DND-41 (cell line): ENCODE data around the gene EPM2A.
"Not testable (repeated sequence)": the region's sequence is repeated elsewhere in the genome, so short reads cannot be mapped to it uniquely, and the experiment has no call there.

Experiments
- ATAC-seq: fragments of 200-7000 bp; cut with Tn5 transposase; 3 replicates; pipeline ENCODE4 v1.9.1; 2021; ENCODE audit warnings: low read depth; ENCODE audit not compliant: insufficient read depth
- DNase-seq: peaks from one replicate; pipeline ENCODE4 v3.0.0-alpha.2; 2020
- H2AFZ ChIP-seq: 2 replicates; pipeline ENCODE4 v1.6.0; 2012; ENCODE audit warnings: low read depth, low read length
- H3K27ac ChIP-seq: 2 replicates; pipeline ENCODE4 v1.5.1; 2012; ENCODE audit warnings: low read length, inconsistent platforms
- H3K27me3 ChIP-seq: fragments of 200-600 bp; sonication (generic); 2 replicates; pipeline ENCODE4 v1.6.0; 2012; ENCODE audit warnings: low read length, mild to moderate bottlenecking, inconsistent platforms; ENCODE audit not compliant: insufficient read depth, poor library complexity
- H3K36me3 ChIP-seq: 2 replicates; pipeline ENCODE4 v1.5.1; 2012; ENCODE audit warnings: low read length, inconsistent platforms; ENCODE audit not compliant: insufficient read depth
- H3K4me1 ChIP-seq: 2 replicates; pipeline ENCODE4 v1.5.1; 2012; ENCODE audit warnings: mild to moderate bottlenecking, low read length; ENCODE audit not compliant: insufficient read depth
- H3K4me2 ChIP-seq: 2 replicates; pipeline ENCODE4 v1.6.0; 2012; ENCODE audit warnings: mild to moderate bottlenecking, moderate library complexity, low read length, inconsistent platforms; ENCODE audit not compliant: insufficient read depth
- H3K4me3 ChIP-seq, 2 experiments: fragments of 200-600 bp in 1 of 2; shearing (Covaris generic) in 1 of 2; 2 replicates each; pipeline ENCODE4 v1.5.1; 2012 to 2016; ENCODE audit warnings: inconsistent platforms in 2 of 2, low read length in 2 of 2, mild to moderate bottlenecking in 2 of 2, low read depth in 1 of 2, moderate library complexity in 1 of 2
- H3K79me2 ChIP-seq: 2 replicates; pipeline ENCODE4 v1.6.0; 2012; ENCODE audit warnings: low read length, inconsistent platforms; ENCODE audit not compliant: insufficient read depth
- H3K9ac ChIP-seq: 2 replicates; pipeline ENCODE4 v1.6.0; 2012; ENCODE audit warnings: low read depth, mild to moderate bottlenecking, inconsistent platforms, low read length, moderate library complexity
- H3K9me3 ChIP-seq: 2 replicates; pipeline ENCODE4 v1.5.1; 2012; ENCODE audit warnings: low read length, moderate library complexity, mild to moderate bottlenecking, inconsistent platforms; ENCODE audit not compliant: insufficient read depth, severe bottlenecking
- H4K20me1 ChIP-seq: 2 replicates; pipeline ENCODE4 v1.6.0; 2012; ENCODE audit warnings: low read length; ENCODE audit not compliant: insufficient read depth
- EZH2 ChIP-seq: IDR thresholded peaks from 3 replicates; pipeline ENCODE4 v1.6.1; 2012; ENCODE audit warnings: borderline replicate concordance, low read depth, mild to moderate bottlenecking, moderate library complexity, low read length, inconsistent platforms; ENCODE audit not compliant: severe bottlenecking
- TF ChIP-seq, protein P1 (sequence below): IDR thresholded peaks from 2 replicates; pipeline ENCODE4 v1.5.1; 2012; ENCODE audit warnings: borderline replicate concordance, low read length, moderate library complexity, mild to moderate bottlenecking; ENCODE audit not compliant: poor library complexity, severe bottlenecking; ENCODE audit errors: extremely low read depth

The EPM2A gene

DNA sequence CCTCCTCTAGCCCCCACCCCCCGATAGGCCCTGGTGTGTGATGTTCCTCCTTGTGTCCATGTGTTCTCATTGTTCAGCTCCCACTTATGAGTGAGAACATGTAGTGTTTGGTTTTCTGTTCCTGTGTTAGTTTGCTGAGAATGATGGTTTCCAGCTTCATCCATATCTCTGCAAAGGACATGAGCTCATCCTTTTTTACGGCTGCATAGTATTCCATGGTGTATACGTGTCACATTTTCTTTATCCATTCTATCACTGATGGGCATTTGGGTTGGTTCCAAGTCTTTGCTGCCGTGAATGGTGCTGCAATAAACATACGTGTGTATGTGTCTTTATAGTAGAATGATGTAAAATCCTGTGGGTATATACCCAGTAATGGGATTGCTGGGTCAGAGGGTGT lies 4.4 kb upstream of the EPM2A start:
- not testable (repeated sequence) for ATAC-seq, H4K20me1 ChIP-seq, H3K4me3 ChIP-seq

DNA sequence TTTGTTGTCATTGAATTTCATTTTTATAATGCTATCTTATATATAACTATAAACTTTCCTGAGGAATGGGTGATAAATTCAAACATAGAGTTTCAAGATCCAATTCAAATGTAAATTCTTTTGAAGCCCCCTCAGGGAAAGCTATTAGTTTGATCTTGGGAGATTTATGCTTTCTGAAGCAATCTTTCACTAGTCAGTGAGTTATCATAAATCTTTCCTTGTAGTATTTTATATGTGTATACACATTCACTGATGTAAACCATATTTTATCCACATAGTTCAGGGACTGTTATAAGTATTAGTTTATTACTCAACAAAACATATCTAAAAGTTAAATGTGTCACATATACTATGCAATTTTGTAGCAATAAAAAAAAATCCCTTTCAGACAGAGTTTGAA lies 2.9 kb upstream of the EPM2A start:
- Histone ChIP-seq H3K4me1 (peaks cover 21% of the 10 kb centered on the region), H3K79me2 (peaks cover 11% of the 10 kb centered on the region), H3K4me2 (no peak overlapping the region), H4K20me1 (no peaks in the 10 kb centered on the region), H3K27ac (no peak overlapping the region), H3K36me3 (no peaks in the 10 kb centered on the region), H3K4me3 (no peak overlapping the region), H3K27me3 (no peaks in the 10 kb centered on the region), H2AFZ (no peak overlapping the region), H3K9ac (no peak overlapping the region), H3K9me3 (no peaks in the 10 kb centered on the region)
- ATAC-seq: no peak
- TF ChIP-seq EZH2: no peak
- DNase-seq: no peak

More for the DNA sequence above, 4.4 kb upstream of the EPM2A start:
- H3K4me1 ChIP-seq: peaks cover 12% of the 10 kb centered on the region; the same call in 1 of the 2 replicates
- H3K36me3 ChIP-seq, H3K4me2 ChIP-seq, H2AFZ ChIP-seq, H3K79me2 ChIP-seq, H3K27me3 ChIP-seq, H3K27ac ChIP-seq, H3K9me3 ChIP-seq, DNase-seq, H3K9ac ChIP-seq: not testable (repeated sequence)

DNA sequence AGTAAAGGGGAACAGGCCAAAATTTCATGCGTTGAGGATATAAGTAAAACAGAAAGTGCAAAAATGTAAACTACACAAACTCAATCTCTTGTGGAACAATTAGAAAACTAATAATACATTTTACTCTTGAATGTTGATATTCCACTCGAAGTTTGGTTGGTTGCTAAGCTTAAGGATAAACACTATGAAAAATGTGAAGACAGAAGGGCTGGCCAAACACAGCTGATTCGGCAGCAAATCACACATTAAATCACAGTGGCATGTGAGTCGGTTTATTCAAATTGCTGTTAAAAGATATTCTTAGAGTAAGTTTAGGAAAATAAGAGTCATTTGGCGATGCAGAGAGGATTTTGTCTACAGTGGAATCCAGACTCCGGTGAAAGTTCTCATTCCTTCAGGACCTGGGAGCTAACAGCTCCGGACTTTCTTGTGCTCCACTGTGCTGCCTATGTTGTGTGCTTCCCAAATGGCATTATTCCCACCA lies 1.4 kb upstream of the EPM2A start:
- H3K4me1 ChIP-seq: peaks cover 32% of the 10 kb centered on the region
- H3K4me2 ChIP-seq: peak overlapping the region; percentile 55
- 0 out of 2 replicates have a peak overlapping the region, but pooled peaks have one; percentile 100 for H3K9ac ChIP-seq
- no peaks in the 10 kb centered on the region for H3K27me3 ChIP-seq
- H3K4me3 ChIP-seq: no peak overlapping the region
- no peaks in the 10 kb centered on the region for H3K36me3 ChIP-seq
- TF ChIP-seq EZH2: no peak
- TF ChIP-seq, protein P1, sequence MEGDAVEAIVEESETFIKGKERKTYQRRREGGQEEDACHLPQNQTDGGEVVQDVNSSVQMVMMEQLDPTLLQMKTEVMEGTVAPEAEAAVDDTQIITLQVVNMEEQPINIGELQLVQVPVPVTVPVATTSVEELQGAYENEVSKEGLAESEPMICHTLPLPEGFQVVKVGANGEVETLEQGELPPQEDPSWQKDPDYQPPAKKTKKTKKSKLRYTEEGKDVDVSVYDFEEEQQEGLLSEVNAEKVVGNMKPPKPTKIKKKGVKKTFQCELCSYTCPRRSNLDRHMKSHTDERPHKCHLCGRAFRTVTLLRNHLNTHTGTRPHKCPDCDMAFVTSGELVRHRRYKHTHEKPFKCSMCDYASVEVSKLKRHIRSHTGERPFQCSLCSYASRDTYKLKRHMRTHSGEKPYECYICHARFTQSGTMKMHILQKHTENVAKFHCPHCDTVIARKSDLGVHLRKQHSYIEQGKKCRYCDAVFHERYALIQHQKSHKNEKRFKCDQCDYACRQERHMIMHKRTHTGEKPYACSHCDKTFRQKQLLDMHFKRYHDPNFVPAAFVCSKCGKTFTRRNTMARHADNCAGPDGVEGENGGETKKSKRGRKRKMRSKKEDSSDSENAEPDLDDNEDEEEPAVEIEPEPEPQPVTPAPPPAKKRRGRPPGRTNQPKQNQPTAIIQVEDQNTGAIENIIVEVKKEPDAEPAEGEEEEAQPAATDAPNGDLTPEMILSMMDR: no peak
- no peak overlapping the region for H2AFZ ChIP-seq
- peaks cover 13% of the 10 kb centered on the region for H3K79me2 ChIP-seq
- H4K20me1 ChIP-seq: no peaks in the 10 kb centered on the region
- H3K9me3 ChIP-seq: no peaks in the 10 kb centered on the region
- H3K27ac ChIP-seq: no peak overlapping the region
- ATAC-seq: no peak
- DNase-seq: no peak

DNA sequence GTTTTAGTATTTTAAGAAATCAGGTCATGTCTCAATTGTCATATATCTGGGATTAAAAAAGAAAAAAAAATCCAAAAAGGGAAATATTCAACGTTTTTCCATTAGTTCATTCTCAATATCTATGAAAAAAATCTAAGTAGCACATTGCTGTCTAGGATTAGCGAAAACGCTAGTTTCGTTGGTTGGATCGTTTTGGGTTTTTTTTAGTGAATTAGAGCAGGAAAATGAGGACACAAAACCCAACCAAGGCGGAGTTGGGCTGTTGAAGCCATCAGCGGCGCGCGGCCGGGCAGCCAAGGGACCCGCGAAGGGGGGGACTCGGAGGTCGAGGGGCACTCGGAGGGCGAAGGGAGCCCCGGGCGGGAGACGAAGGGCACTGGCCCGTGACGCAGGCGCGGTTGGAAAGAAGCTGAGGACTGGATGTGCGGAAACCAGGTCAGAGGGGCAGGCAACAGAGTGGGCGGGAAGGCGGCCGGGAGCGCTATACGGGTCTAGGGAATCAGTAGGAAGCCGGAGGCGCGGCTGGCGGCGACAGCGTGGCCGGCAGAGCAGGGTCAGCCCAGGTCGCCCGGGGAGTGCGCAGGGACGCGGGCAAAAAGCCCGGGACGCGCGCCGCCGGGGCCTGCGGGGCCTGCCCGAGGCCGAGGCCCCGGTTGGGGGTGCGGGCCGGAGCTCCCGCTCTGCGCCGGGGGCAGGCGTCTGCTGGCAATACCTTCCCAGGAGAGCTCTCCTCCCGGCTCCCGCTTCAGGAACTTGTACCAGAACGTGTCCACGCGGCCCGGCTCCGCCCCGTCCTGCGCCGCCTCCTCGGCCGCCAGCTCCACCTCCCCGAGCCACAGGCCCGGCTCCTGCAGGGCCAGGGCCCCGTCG lies 599 bp downstream of the EPM2A start:
- peak overlapping the region; percentile 100 for H3K9ac ChIP-seq
- peak overlapping the region; percentile 63 to 80 for H3K4me3 ChIP-seq
- peaks cover 13% of the 10 kb centered on the region for H3K79me2 ChIP-seq
- H3K4me1 ChIP-seq: peaks cover 38% of the 10 kb centered on the region
- H4K20me1 ChIP-seq: no peaks in the 10 kb centered on the region
- ATAC-seq: peak; percentile 82
- peaks cover 4% of the 10 kb centered on the region for H3K9me3 ChIP-seq
- no peaks in the 10 kb centered on the region for H3K36me3 ChIP-seq
- TF ChIP-seq, protein P1: no peak
- no peak for TF ChIP-seq EZH2
- peak; percentile 85 for DNase-seq
- peak overlapping the region; percentile 55 for H3K4me2 ChIP-seq
- peak overlapping the region; percentile 91 for H3K27ac ChIP-seq
- H3K27me3 ChIP-seq: no peaks in the 10 kb centered on the region
- H2AFZ ChIP-seq: peak overlapping the region; percentile 84
